ENCODE measurements around the gene PTCH2.
A peak's percentile ranks its signal among the peaks of the same experiment; 100 is the strongest.
"Not testable (repeated sequence)": the region's sequence is repeated elsewhere in the genome, so short reads cannot be mapped to it uniquely, and the experiment has no call there.

PTCH2 gene

DNA sequence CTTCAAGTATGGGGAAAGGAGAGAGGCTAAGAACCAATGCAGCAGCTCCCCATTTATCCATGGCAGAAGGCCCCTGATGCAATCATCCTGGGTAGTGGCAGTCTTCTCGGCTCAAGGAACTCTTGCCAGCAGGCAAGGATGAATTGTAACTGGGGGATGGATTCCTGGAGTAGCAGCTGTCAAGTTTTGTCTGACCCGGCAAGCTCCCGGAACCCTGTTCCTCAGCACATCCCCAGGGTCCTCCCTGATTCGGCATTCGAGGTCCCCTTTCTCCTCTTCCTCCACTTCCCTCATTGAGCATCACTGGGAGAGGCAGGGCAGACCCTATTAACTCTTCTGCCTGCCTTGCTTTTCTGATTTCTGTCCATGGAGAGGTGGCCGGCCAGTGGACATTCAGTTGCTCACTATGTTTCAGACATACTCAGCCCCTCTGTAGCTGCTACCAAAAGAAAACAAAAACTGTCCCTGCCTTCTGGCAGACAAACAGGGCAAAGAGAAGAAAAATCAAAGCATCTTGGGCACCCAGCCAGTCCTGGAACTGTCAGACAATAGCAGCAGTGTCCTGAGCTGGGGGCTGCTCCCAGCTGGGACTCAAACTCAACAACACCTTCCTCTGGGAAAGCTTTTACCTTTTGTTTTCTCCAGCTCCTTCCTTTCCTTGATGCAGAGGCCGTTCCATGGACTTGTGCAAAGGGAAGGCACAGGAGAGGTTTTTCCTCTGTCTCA is 5.6 kb upstream of the PTCH2 start:
- Histone ChIP-seq H3K4me3 (ENCODE audit: low read depth, low read length) (no peak overlapping the region), H3K27me3 (replicated peaks) (no peaks in the 10 kb centered on the region), H3K27ac (no peak overlapping the region), H3K36me3 (replicated peaks) (no peaks in the 10 kb centered on the region)
- no peak for TF ChIP-seq CTCF (IDR thresholded peaks at IDR 0.05; ENCODE audit: low read depth, low read length, missing control alignments)
- in situ Hi-C loops (cut with HindIII; ENCODE audit: low pct_ligation_motif_present, low sequenced_read_pairs): no loop called here
- DNase-seq: no peak

GRCh38 chr1:44847845-44848244 is 4.8 kb upstream of the PTCH2 start:
- no peak for DNase-seq
- no peak for TF ChIP-seq CTCF (IDR thresholded peaks at IDR 0.05; ENCODE audit: low read depth, low read length, missing control alignments)
- H3K4me3 ChIP-seq (ENCODE audit: low read depth, low read length): no peak overlapping the region
- in situ Hi-C loops (cut with HindIII; ENCODE audit: low pct_ligation_motif_present, low sequenced_read_pairs): no loop called here
- H3K36me3 ChIP-seq (replicated peaks): no peaks in the 10 kb centered on the region
- H3K27ac ChIP-seq: no peak overlapping the region
- H3K27me3 ChIP-seq (replicated peaks): no peaks in the 10 kb centered on the region

DNA sequence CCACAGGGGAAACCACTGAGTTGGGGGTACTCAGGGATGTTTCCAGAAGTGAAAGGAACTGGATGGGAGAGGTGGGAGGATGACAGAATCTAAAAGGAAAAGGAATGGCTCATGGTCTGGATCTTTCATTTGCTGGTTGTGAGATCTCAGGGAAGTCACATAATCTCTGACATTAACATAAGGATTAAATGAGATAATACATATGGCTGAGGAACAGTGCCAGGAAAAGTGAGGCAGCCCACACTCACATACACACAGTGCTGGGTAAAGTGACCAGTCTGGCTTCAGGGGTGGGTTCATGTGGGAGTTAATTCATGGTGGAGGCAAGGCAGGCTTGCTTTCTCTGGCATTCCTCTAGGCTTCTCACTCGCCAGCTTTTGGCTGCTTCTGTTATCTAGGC is 3.9 kb upstream of the PTCH2 start:
- TF ChIP-seq CTCF (IDR thresholded peaks at IDR 0.05; ENCODE audit: low read depth, low read length, missing control alignments): no peak
- H3K36me3 ChIP-seq (replicated peaks): no peaks in the 10 kb centered on the region
- in situ Hi-C loops (cut with HindIII; ENCODE audit: low pct_ligation_motif_present, low sequenced_read_pairs): no loop called here
- no peak overlapping the region for H3K4me3 ChIP-seq (ENCODE audit: low read depth, low read length)
- H3K27me3 ChIP-seq (replicated peaks): no peaks in the 10 kb centered on the region
- H3K27ac ChIP-seq: no peak overlapping the region
- no peak for DNase-seq

GRCh38 chr1:44842486-44842861 is 579 bp downstream of the PTCH2 start:
- Histone ChIP-seq H3K27ac (no peak overlapping the region), H3K36me3 (replicated peaks) (no peaks in the 10 kb centered on the region), H3K27me3 (replicated peaks) (no peaks in the 10 kb centered on the region), H3K4me3 (ENCODE audit: low read depth, low read length) (peak overlapping the region; percentile 60)
- in situ Hi-C loops (cut with HindIII; ENCODE audit: low pct_ligation_motif_present, low sequenced_read_pairs): no loop called here
- TF ChIP-seq CTCF (IDR thresholded peaks at IDR 0.05; ENCODE audit: low read depth, low read length, missing control alignments): no peak
- DNase-seq: no peak

- Histone ChIP-seq H3K36me3 (replicated peaks) (no peaks in the 10 kb centered on the region), H3K27ac (no peak overlapping the region), H3K4me3 (ENCODE audit: low read depth, low read length) (no peak overlapping the region), H3K27me3 (replicated peaks) (no peaks in the 10 kb centered on the region)
- no peak for TF ChIP-seq CTCF (IDR thresholded peaks at IDR 0.05; ENCODE audit: low read depth, low read length, missing control alignments)
- in situ Hi-C loops (cut with HindIII; ENCODE audit: low pct_ligation_motif_present, low sequenced_read_pairs): no loop called here
- no peak for DNase-seq
Measured at GRCh38 chr1:44839576-44839975, 3.5 kb downstream of the PTCH2 start.

DNA sequence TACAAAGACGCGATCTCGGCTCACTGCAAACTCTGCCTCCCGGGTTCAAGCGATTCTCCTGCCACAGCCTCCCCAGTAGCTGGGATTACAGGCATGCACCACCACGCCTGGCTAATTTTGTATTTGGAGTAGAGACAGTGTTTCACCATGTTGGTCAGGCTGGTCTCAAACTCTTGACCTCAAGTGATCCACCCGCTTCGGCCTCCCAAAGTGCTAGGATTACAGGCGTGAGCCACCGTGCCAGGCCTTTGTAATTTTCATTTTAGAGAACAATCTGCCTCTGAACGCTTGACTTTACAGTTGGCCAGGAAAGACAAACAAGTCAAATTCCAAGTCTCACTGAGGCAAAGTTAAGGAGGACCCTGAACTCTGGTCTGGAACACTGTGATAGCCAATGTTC is 4.8 kb downstream of the PTCH2 start:
- in situ Hi-C loops (cut with HindIII; ENCODE audit: low pct_ligation_motif_present, low sequenced_read_pairs); DNase-seq; H3K4me3 ChIP-seq (ENCODE audit: low read depth, low read length); H3K27ac ChIP-seq; H3K27me3 ChIP-seq (replicated peaks); H3K36me3 ChIP-seq (replicated peaks): not testable (repeated sequence)
